ENCODE results near the gene TBXA2R.
"Not testable (repeated sequence)": the region's sequence is repeated elsewhere in the genome, so short reads cannot be mapped to it uniquely, and the experiment has no call there.

TBXA2R gene

DNA sequence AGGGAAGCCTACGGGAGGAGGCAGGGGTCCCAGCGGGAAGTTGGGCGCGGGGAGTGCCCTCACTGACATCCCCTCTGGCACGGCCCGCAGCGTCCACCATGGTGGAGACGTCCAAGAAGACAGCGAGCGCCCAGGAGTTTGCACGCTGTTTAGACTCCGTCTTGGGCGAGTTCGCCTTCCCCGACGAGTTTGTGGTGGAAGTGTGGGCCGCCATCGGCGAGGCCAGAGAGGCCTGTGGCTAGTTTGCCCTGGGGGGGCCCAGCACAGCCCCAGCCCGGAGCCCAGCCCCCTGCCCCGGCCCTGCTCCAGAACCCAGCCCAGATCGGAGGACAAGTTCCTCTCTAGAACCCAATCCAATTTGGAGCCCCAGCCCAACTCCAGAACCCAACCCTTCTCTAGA lies 16.7 kb downstream of the TBXA2R start:
- H3K27me3 Mint-ChIP-seq (ENCODE audit: low read depth), result no peaks in the 10 kb centered on the region
- no peak overlapping the region for H3K4me3 Mint-ChIP-seq
- H3K36me3 Mint-ChIP-seq (ENCODE audit: low read depth), result no peaks in the 10 kb centered on the region
- no peaks in the 10 kb centered on the region for H3K4me1 Mint-ChIP-seq (ENCODE audit: low read depth)
- H3K9me3 Mint-ChIP-seq, result peaks cover 4% of the 10 kb centered on the region
- H3K27ac Mint-ChIP-seq, result no peak overlapping the region

DNA sequence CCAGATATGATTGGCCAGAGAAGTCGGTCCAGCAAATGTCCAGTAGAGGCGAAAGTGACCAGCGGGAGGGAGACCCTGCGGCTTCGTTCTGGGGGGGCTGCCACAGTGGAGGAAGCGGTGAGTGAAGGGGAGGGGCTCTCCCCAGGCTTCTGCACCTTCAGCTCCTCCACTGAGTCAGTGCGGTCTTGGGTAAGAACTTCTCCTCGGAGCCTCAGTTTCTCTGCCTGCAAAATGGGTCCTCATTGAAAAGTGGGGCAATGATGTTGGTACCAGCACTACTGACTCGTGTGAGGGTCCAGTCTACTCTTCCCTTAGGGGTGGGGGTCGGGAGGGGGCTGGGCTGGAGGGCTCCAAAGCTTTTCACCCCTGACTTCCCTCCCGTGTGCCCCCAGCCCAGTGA lies 17.2 kb downstream of the TBXA2R start:
- no peaks in the 10 kb centered on the region for H3K27me3 Mint-ChIP-seq (ENCODE audit: low read depth)
- peaks cover 4% of the 10 kb centered on the region for H3K9me3 Mint-ChIP-seq
- no peak overlapping the region for H3K27ac Mint-ChIP-seq
- no peaks in the 10 kb centered on the region for H3K36me3 Mint-ChIP-seq (ENCODE audit: low read depth)
- no peak overlapping the region for H3K4me3 Mint-ChIP-seq
- no peaks in the 10 kb centered on the region for H3K4me1 Mint-ChIP-seq (ENCODE audit: low read depth)

DNA sequence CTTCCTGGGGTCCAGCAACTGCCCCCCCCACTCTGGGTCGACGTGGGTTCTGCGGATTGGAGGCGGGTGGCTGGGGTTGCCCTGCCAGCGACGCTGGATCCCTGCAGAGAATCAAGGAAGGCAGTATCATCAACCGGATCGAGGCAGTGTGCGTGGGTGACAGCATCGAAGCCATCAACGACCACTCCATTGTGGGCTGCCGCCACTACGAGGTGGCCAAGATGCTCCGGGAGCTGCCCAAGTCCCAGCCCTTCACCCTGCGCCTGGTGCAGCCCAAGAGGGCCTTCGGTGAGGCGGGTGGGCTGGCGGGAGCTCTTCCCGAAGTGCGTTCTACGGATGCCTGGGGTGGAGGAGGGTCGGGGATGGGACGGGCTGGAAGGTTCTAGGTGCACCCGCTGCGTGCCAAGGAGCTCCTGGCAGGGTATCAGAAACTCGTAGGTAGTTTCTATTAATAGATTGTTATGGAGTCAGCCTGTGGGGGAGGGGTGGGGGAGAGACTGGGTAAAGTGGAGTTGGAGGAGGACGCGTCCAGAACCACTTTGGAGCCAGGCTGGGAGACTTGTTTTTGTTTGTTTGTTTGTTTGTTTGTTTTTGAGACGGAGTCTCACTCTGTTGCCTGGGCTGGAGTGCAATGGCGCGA lies 19.8 kb downstream of the TBXA2R start:
- peaks cover 4% of the 10 kb centered on the region for H3K9me3 Mint-ChIP-seq
- no peaks in the 10 kb centered on the region for H3K27me3 Mint-ChIP-seq (ENCODE audit: low read depth)
- no peaks in the 10 kb centered on the region for H3K4me1 Mint-ChIP-seq (ENCODE audit: low read depth)
- H3K4me3 Mint-ChIP-seq, result no peak overlapping the region
- no peak overlapping the region for H3K27ac Mint-ChIP-seq
- no peaks in the 10 kb centered on the region for H3K36me3 Mint-ChIP-seq (ENCODE audit: low read depth)

DNA sequence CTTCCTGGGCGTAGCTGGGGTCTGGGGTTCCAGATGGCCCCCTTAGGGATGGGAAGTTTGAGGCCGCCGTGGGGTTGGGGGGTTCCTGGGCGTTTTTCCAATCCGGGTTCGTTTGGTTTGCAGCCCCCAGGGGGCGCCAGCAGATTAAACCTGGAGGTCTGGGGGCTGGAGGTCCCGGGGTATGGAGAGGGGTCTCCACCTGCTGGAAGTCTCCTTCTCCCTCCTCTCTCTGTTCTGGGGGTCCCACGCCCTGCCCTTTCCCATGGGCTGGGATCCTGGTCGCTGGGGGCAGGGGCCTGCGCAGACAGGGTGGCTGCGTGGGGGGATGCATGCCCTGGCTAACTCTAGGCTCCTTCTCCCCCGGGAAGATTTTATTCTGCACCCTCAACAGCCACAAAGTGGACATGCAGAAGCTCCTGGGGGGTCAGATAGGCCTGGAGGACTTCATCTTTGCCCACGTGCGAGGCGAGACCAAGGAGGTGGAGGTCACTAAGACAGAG lies 20.5 kb downstream of the TBXA2R start:
- Mint-ChIP-seq H3K4me1 (ENCODE audit: low read depth) (no peaks in the 10 kb centered on the region), H3K9me3 (peaks cover 4% of the 10 kb centered on the region), H3K27ac (no peak overlapping the region), H3K4me3 (no peak overlapping the region), H3K36me3 (ENCODE audit: low read depth) (no peaks in the 10 kb centered on the region), H3K27me3 (ENCODE audit: low read depth) (no peaks in the 10 kb centered on the region)

DNA sequence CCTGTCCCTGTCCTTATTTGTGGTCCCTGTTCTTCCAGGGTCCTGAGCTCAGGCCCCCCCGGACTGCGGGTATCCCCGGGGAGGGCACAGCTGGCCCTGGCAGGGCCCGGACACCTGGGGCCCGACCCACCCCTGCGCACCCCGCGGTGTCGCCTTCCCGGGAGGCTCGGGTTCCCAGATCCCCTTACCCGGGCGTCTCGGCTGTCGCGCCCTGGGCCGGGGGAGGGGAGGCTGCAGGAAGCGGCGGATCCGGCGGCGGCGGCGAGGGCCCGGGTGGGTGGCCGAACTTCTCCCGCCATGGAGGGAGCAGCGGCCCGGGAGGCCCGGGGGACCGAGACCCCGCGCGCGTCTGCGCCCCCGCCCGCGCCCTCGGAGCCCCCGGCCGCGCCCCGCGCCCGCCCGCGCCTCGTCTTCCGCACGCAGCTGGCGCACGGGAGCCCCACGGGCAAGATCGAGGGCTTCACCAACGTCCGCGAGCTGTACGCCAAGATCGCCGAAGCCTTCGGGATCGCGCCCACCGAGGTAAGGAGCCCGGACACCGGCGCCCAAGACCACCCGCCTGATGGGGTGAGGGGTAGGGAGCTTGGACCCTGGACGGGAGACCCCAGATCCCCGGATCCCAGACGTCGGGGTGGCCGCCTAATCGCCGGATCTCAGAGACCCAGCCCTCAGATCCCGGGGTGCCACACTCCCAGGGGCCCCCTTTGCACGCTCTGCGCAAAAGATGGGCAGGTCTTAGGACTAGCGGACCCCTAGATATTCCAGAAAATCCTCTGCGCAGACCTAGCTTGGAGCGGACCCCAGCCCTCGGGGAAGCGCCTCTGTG lies 21.2 kb downstream of the TBXA2R start, which contains the start of gene GIPC3:
GIPC3 (plus strand) TSS at position 178 of the 826 bp plus-strand sequence; CDS start at position 298, 120 bp downstream.
- H3K36me3 Mint-ChIP-seq (ENCODE audit: low read depth), result no peaks in the 10 kb centered on the region
- H3K27ac Mint-ChIP-seq, result no peak within 1 kb of the TSS
- no peaks in the 10 kb centered on the region for H3K9me3 Mint-ChIP-seq
- H3K4me3 Mint-ChIP-seq, result no peak within 1 kb of the TSS
- H3K4me1 Mint-ChIP-seq (ENCODE audit: low read depth), result no peaks in the 10 kb centered on the region
- no peaks in the 10 kb centered on the region for H3K27me3 Mint-ChIP-seq (ENCODE audit: low read depth)

DNA sequence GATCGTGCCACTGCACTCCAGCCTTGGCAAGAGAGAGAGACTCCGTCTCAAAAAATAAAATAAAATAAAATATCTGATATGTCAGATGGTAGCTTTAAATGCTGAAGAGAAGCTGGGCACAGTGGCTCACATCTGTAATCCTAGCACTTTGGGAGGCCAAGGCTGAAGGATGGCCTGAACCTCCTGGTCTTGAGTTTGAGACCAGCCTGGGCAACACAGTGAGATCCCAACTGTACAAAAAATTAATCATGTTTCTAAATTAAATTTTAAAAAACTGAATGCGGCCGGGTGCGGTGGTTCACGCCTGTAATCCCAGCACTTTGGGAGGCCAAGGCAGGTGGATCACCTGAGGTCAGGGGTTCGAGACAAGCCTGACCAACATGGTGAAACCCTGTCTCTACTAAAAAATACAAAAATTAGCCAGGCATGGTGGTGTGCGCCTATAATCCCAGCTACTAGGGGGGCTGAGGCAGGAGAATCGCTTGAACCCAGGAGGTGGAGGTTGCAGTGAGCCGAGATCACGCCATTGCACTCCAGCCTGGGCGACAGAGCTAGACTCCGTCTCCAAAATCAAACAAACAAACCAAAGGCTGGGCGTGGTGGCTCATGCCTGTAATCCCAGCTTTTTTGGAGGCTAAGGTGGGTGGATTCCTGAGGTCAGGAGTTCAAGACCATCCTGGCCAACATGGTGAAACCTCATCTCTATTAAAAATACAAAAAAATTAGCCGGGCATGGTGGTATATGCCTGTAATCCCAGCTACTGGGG lies 22.5 kb downstream of the TBXA2R start:
- not testable (repeated sequence) for H3K36me3 Mint-ChIP-seq (ENCODE audit: low read depth); H3K27ac Mint-ChIP-seq; H3K9me3 Mint-ChIP-seq; H3K4me3 Mint-ChIP-seq; H3K27me3 Mint-ChIP-seq (ENCODE audit: low read depth); H3K4me1 Mint-ChIP-seq (ENCODE audit: low read depth)

DNA sequence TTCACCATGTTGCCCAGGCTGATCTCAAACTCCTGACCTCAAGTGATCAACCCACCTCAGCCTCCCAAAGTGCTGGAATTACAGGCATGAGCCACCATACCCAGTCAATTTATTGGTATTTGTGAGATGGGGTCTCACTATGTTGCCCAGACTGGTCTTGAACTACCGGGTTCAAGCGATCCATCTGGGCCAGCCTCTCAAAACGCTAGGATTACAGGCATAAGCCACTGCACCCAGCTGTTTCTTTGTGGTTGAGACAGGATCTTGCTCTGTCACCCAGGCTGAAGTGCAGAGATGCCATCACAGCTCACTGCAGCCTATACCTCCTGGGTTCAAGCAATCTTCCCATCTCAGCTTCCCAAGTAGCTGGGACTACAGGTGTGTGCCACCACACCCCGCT lies 24.9 kb downstream of the TBXA2R start:
- not testable (repeated sequence) for H3K36me3 Mint-ChIP-seq (ENCODE audit: low read depth); H3K4me3 Mint-ChIP-seq; H3K27me3 Mint-ChIP-seq (ENCODE audit: low read depth); H3K4me1 Mint-ChIP-seq (ENCODE audit: low read depth); H3K9me3 Mint-ChIP-seq; H3K27ac Mint-ChIP-seq

DNA sequence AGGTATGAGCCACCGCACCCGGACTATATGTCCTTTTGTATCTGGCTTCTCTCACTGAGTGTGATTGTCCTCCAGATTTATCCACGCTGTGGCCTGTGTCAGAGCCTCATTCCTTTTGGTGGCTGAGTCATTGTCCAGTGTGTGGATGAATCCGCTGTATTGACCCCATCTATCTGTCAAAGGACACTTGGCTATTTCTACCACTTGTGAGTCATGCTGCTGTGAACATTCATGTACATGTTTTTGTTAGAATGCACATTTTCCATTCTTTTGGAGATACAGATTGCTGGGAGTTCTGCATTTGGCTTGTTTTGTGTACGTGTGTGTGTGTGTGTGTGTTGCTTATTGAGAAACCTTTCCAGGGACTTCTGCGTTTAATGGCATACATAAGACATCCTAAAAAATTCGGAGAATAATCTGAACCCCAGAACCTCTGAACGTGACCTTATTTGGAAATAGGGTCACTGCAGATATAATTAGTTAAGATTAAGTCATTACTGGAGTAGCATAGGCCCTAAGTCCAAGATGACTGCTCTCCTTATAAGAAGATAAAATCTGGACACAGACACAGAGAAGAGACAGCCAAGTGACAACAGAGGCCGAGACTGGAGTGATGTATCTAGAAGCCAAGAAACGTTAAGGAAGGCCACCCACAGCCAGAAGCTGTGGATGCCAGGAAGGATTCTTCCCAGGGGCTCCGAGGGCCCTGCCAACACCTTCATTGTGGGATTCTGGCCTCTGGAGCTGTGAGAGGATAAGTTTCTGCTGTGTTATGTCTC lies 26.3 kb downstream of the TBXA2R start:
- H3K9me3 Mint-ChIP-seq, result no peaks in the 10 kb centered on the region
- H3K36me3 Mint-ChIP-seq (ENCODE audit: low read depth), result peaks cover 2% of the 10 kb centered on the region
- H3K4me1 Mint-ChIP-seq (ENCODE audit: low read depth), result peaks cover 1% of the 10 kb centered on the region
- H3K27me3 Mint-ChIP-seq (ENCODE audit: low read depth), result no peaks in the 10 kb centered on the region
- H3K27ac Mint-ChIP-seq, result no peak overlapping the region
- H3K4me3 Mint-ChIP-seq, result no peak overlapping the region

DNA sequence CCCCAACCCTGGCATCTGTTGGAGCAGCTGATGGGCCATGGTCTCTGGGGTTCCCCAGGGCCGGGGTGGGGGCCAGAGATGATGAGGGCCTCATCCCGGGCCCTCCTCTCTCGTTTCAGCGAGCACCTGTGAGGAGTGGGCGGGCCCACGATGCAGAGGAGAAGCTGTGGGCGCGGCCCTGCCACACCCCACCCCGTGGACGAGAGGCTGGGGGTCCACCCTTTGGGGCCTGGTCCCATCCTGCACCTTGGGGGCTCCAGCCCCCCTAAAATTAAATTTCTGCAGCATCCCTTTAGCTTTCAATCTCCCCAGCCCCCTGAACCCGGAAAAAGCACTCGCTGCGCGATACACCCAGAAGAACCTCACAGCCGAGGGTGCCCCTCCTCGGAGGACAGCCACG lies 28.3 kb downstream of the TBXA2R start:
- peaks cover 2% of the 10 kb centered on the region for H3K4me1 Mint-ChIP-seq (ENCODE audit: low read depth)
- H3K9me3 Mint-ChIP-seq, result no peaks in the 10 kb centered on the region
- H3K27me3 Mint-ChIP-seq (ENCODE audit: low read depth), result no peaks in the 10 kb centered on the region
- H3K4me3 Mint-ChIP-seq, result no peak overlapping the region
- H3K36me3 Mint-ChIP-seq (ENCODE audit: low read depth), result peaks cover 9% of the 10 kb centered on the region
- no peak overlapping the region for H3K27ac Mint-ChIP-seq

DNA sequence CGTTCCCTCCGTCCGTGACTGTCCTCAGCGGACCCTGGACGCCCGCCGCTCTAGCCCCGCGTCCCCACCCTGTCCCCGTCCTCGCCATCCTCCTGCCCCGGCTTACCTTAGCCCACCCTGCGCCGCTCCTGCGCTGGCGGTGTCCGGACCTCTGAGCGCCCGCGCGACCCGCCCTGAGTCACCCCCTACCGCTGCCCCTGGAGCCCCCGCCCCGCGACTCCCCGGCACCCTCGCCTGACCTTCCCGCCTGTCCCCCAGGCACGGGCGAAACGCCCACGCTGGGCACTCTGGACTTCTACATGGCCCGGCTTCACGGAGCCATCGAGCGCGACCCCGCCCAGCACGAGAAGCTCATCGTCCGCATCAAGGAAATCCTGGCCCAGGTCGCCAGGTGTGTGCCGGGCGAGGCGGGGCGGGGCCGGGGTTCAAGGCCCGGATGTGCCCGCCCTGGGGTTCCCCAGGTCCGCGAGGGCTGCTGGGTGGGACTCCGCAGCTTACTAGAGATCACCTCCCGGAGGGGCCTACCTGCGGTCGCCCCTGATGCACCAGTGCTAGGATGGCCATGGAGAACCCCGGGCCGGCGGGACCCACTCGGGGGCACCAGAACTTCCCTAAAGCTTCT lies 28.8 kb downstream of the TBXA2R start:
- Mint-ChIP-seq H3K27me3 (ENCODE audit: low read depth) (no peaks in the 10 kb centered on the region), H3K27ac (no peak overlapping the region), H3K9me3 (no peaks in the 10 kb centered on the region), H3K4me1 (ENCODE audit: low read depth) (peaks cover 2% of the 10 kb centered on the region), H3K4me3 (no peak overlapping the region), H3K36me3 (ENCODE audit: low read depth) (peaks cover 9% of the 10 kb centered on the region)

DNA sequence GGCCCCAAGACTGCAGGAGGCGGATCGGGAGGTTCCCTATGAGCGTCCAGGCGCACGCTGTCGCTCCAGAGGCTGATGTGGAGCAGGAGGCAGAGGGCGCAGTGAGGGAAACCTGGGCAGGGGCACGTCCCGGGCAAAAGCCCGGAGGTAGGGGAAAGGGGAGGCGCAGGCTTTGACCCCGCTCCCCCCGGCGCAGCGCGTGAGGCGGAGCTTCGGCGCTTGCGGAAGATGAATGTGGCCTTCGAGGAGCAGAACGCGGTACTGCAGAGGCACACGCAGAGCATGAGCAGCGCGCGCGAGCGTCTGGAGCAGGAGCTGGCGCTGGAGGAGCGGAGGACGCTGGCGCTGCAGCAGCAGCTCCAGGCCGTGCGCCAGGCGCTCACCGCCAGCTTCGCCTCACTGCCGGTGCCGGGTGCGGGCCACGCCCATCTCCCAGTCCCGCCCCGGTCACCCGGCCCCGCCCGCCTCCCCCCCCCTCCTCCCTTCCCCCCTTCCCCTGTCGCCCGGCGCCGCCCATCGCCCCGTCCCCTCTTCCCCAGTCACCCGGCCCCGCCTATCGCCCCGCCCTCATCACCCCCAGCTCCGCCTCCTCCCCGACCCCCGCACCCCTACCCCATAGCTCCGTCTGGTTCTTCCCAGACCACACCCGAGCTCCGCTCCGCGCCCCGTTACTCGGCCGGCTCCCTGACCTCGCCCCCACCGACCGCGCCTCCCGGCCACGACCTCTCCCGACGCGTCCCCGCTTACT lies 29.8 kb downstream of the TBXA2R start:
- Mint-ChIP-seq H3K4me3 (no peak overlapping the region), H3K27me3 (ENCODE audit: low read depth) (no peaks in the 10 kb centered on the region), H3K36me3 (ENCODE audit: low read depth) (peaks cover 9% of the 10 kb centered on the region), H3K27ac (no peak overlapping the region), H3K9me3 (no peaks in the 10 kb centered on the region), H3K4me1 (ENCODE audit: low read depth) (peaks cover 2% of the 10 kb centered on the region)

DNA sequence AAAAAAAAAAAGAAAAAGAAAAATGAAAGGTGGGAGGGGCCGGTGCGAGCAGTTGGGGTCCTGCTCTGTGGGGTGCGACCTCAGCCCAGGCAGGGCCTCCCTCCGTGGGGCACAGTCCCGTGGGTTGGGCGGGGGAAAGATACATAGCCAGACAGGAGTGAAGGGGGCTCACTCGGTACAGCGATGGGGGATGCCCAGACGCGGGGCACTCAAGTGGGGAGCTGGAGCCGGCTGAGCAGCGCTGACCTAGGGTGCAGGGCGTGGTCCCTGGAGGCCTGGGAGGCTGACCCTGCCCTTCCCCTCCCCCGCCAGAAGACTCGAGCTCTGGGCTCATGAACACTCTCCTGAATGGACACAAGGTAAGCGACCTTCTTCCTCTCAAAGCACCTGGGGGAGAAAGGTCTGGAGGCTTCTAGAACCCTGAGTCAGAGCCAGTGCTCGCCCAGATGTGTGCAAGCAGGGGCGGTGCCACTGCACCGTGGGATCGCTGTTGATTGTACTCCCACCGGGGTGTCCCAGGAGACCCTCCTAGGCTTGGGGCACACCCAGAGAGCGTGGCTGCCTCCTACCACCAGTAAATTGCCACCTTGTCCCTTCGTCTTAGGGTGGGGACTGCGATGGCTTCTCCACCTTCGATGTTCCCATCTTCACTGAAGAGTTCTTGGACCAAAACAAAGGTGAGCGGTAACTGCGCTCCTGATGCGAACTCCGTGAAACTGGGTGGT lies 30.6 kb downstream of the TBXA2R start:
- Mint-ChIP-seq H3K4me3 (no peak overlapping the region), H3K4me1 (ENCODE audit: low read depth) (peaks cover 5% of the 10 kb centered on the region)

DNA sequence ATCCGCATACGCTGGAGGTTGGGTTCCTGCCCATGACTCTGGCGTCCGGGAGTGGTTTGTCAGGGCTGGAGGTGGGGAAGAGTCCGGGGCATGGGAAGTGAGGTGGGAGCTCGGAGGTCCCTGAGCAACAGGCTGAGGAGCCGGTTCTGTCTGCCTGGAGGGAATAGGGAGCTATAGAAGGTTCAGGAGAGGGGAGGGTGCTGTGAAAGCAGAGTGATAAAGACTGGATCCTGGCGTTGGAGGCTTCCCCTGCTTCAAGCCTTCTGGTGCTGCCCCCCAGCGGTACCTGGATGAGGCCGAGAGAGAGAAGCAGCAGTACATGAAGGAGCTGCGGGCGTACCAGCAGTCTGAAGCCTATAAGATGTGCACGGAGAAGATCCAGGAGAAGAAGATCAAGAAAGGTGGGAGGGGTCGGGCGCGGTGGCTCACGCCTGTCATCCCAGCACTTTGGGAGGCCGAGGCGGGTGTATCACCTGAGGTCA lies 31.4 kb downstream of the TBXA2R start:
- Mint-ChIP-seq H3K36me3 (ENCODE audit: low read depth) (peaks cover 9% of the 10 kb centered on the region), H3K9me3 (no peaks in the 10 kb centered on the region), H3K4me1 (ENCODE audit: low read depth) (peaks cover 5% of the 10 kb centered on the region), H3K4me3 (no peak overlapping the region), H3K27ac (no peak overlapping the region), H3K27me3 (ENCODE audit: low read depth) (no peaks in the 10 kb centered on the region)

More for the DNA sequence above, 30.6 kb downstream of the TBXA2R start:
- H3K36me3 Mint-ChIP-seq (ENCODE audit: low read depth), result peaks cover 9% of the 10 kb centered on the region
- H3K27ac Mint-ChIP-seq, result no peak overlapping the region
- no peaks in the 10 kb centered on the region for H3K9me3 Mint-ChIP-seq
- no peaks in the 10 kb centered on the region for H3K27me3 Mint-ChIP-seq (ENCODE audit: low read depth)

Data from T-helper 1 cell treated with Interleukin-12 subunit alpha and Interleukin-12 subunit beta and Interleukin-4 antibody, amounts not matched to agents 30 μg/mL and 1 μg/mL, for 36 hours (primary cell).